Panc1 (cell line): ENCODE results near the gene MROH2A. TPM values are rescaled to one million over a fixed set of nuclear protein-coding genes. Genes with fewer than 3 reads are reported as not detected.

Experiments used
- ATAC-seq: fragments of 200-7000 bp; cut with Tn5 transposase; 2 replicates; pipeline ENCODE4 v1.9.1; 2020; ENCODE audit warnings: mild to moderate bottlenecking, moderate library complexity
- BruUV-seq: library from RNA; stranded (reverse); fragments of 400-500 nt; replicated peaks from 2 replicates; lab custom pipeline; 2021; lab: Mats Ljungman, UMichigan
- CTCF ChIA-PET: fragments of 300-600 bp; sonication (Branson Sonifier 250); formaldehyde crosslinking; loops from one replicate; lab custom pipeline; 2022; ENCODE audit warnings: antibody characterized with exemption; lab: Charles Lee
- POLR2A ChIA-PET: fragments of 300-600 bp; sonication (Branson Sonifier 250); formaldehyde crosslinking; loops from one replicate; lab custom pipeline; 2022; ENCODE audit warnings: antibody characterized with exemption; lab: Charles Lee
- DNase-seq: peaks from one replicate; pipeline ENCODE4 v3.0.0-alpha.2; 2010; ENCODE audit warnings: low read depth, low spot score
- H3K27ac ChIP-seq: 2 replicates; pipeline ENCODE4 v1.5.1; 2011; ENCODE audit warnings: mild to moderate bottlenecking, low read length, inconsistent platforms
- H3K27me3 ChIP-seq: fragments of 200-500 bp; sonication (Bioruptor generic); 2 replicates; pipeline ENCODE4 v1.6.0; 2014; ENCODE audit warnings: low read length, inconsistent platforms; ENCODE audit not compliant: control insufficient read depth, insufficient read depth
- H3K36me3 ChIP-seq: fragments of 200-500 bp; sonication (Bioruptor generic); 2 replicates; pipeline ENCODE4 v1.5.1; 2014; ENCODE audit warnings: inconsistent platforms, mild to moderate bottlenecking, low read length, moderate library complexity; ENCODE audit not compliant: control insufficient read depth, insufficient read depth
- H3K4me1 ChIP-seq: 2 replicates; pipeline ENCODE4 v1.5.1; 2011; ENCODE audit warnings: inconsistent platforms, mild to moderate bottlenecking, low read length, moderate library complexity; ENCODE audit not compliant: control insufficient read depth, insufficient read depth
- H3K4me3 ChIP-seq, 2 experiments: 2 replicates each; pipeline ENCODE4 v1.5.1; 2011 to 2012; ENCODE audit warnings: low read depth in 2 of 2, low read length in 2 of 2, mild to moderate bottlenecking in 2 of 2, inconsistent platforms in 1 of 2, moderate library complexity in 1 of 2
- H3K9me3 ChIP-seq: fragments of 200-500 bp; sonication (Bioruptor generic); 2 replicates; pipeline ENCODE4 v1.5.1; 2014; ENCODE audit warnings: low read depth, mild to moderate bottlenecking, inconsistent platforms, low read length, moderate library complexity; ENCODE audit not compliant: control insufficient read depth, insufficient read depth
- CTCF ChIP-seq: fragments of 450-650 bp; IDR thresholded peaks from 2 replicates; pipeline ENCODE4 v1.5.1; 2017; ENCODE audit warnings: mild to moderate bottlenecking
- POLR2AphosphoS5 ChIP-seq: IDR thresholded peaks from 2 replicates; pipeline ENCODE4 v1.6.1; 2012; ENCODE audit warnings: mild to moderate bottlenecking, low read depth, low read length, moderate library complexity
- REST ChIP-seq, 2 experiments: IDR thresholded peaks; 2 replicates each; pipeline ENCODE4 v1.6.1; 2011 to 2012; ENCODE audit warnings: low read depth in 2 of 2, control low read depth in 1 of 2, low read length in 1 of 2, mild to moderate bottlenecking in 1 of 2, moderate library complexity in 1 of 2; ENCODE audit not compliant: insufficient read depth in 1 of 2
- SIN3A ChIP-seq: IDR thresholded peaks from 2 replicates; pipeline ENCODE4 v1.6.1; 2012; ENCODE audit warnings: low read depth, mild to moderate bottlenecking, low read length, moderate library complexity, borderline replicate concordance; ENCODE audit not compliant: insufficient read depth
- TCF7L2 ChIP-seq: IDR thresholded peaks from 2 replicates; pipeline ENCODE4 v1.6.1; 2011; ENCODE audit warnings: mild to moderate bottlenecking, low read depth, low read length, inconsistent platforms
- in situ Hi-C: cut with HindIII; loops from 2 replicates; pipeline ENCODE4 v1.10.0; 2016; ENCODE audit warnings: low sequenced_read_pairs, low pct_unique_long_range_greater_than_20kb
- intact Hi-C: fragments of 100-400 bp; cut with micrococcal nuclease; formaldehyde crosslinking; loops from one replicate; pipeline ENCODE4 v1.10.0; 2022; ENCODE audit not compliant: unreplicated experiment
- total RNA-seq: library from RNA; stranded (reverse); gene quantifications from one replicate; pipeline ENCODE4 v1.2.1, GENCODE V29; 2021; ENCODE audit not compliant: unreplicated experiment

Gene MROH2A
- total RNA-seq, 1 experiment from 2014 or later, result not detected

- DNase-seq (no peak), ATAC-seq (0 out of 2 replicates have a peak, but pooled peaks have one; percentile 19)
- ChIA-PET CTCF (interaction anchor here (0.5 to 0.9 kb wide), 9 partner anchors 10 to 1259 kb away, joined by 3 to 5 read pairs (median 4); partner anchors contain the start of gene MSL3B), POLR2A (no interaction called here)
- peaks cover 20% of the 10 kb centered on the region for H3K4me1 ChIP-seq
- peaks cover 12% of the 10 kb centered on the region for H3K36me3 ChIP-seq
- H3K4me3 ChIP-seq, result no peak overlapping the region
- H3K27me3 ChIP-seq, result no peaks in the 10 kb centered on the region
- TF ChIP-seq TCF7L2 (no peak), CTCF (peak; percentile 93)
- in situ Hi-C loops, result no loop called here
- no TSS peak for BruUV-seq
- H3K27ac ChIP-seq, result peak overlapping the region; percentile 83
- H3K9me3 ChIP-seq, result no peaks in the 10 kb centered on the region
- intact Hi-C loops, result loop anchor here (2.0 to 5.0 kb wide), 2 partner anchors 117 to 1250 kb away; no protein-coding TSS in a partner anchor
Measured at GRCh38 chr2:233857511-233858141, 79.5 kb downstream of the MROH2A start.

GRCh38 chr2:233858331-233858730 lies 80.2 kb downstream of the MROH2A start:
- TF ChIP-seq CTCF (no peak), POLR2AphosphoS5 (no peak), SIN3A (no peak), REST (IDR thresholded peaks at IDR 0.05; ENCODE audit: insufficient read depth in 1 of 2, low read depth in 2 of 2, low read length in 1 of 2) (no peak), TCF7L2 (no peak)
- no peak for ATAC-seq
- Histone ChIP-seq H3K27me3 (no peaks in the 10 kb centered on the region), H3K4me3 (no peak overlapping the region), H3K27ac (peak overlapping the region; percentile 83), H3K9me3 (no peaks in the 10 kb centered on the region), H3K36me3 (peaks cover 6% of the 10 kb centered on the region), H3K4me1 (peaks cover 18% of the 10 kb centered on the region)
- CTCF ChIA-PET, result interaction anchor here (0.5 to 0.9 kb wide), 6 partner anchors 10 to 1259 kb away, joined by 3 to 5 read pairs (median 4); partner anchors contain the start of gene MSL3B
- POLR2A ChIA-PET, result no interaction called here
- in situ Hi-C loops (no loop called here), intact Hi-C loops (loop anchor here (2.0 to 5.0 kb wide), 2 partner anchors 116 to 1249 kb away; no protein-coding TSS in a partner anchor)
- no TSS peak for BruUV-seq
- no peak for DNase-seq
